Measurements from ENCODE around the gene PITX2. TPM values are rescaled to one million over a fixed set of nuclear protein-coding genes. Genes with fewer than 3 reads are reported as not detected.

Gene PITX2
- total and polyA plus RNA-seq, 10 of the 15 experiments (the other 5 are each of a cell fraction or from before 2014, with no cell fraction given) = not detected

- Histone ChIP-seq H3K4me2 (ENCODE audit: control insufficient read depth, insufficient read depth) (no peak overlapping the region), H3K27me3 (replicated peaks in 1 of 2; ENCODE audit: control insufficient read depth in 2 of 2, insufficient read depth in 2 of 2, low read length in 1 of 2) (peaks cover 18 to 38% of the 10 kb centered on the region in 2 experiments), H4K20me1 (ENCODE audit: control insufficient read depth, insufficient read depth) (no peaks in the 10 kb centered on the region), H3K4me3 (no peak overlapping the region), H3K9me3 (replicated peaks; ENCODE audit: control insufficient read depth, insufficient read depth, low read length) (no peaks in the 10 kb centered on the region; the same call in 2 of the 3 replicates), H3K36me3 (ENCODE audit: control insufficient read depth in 2 of 2, insufficient read depth in 2 of 2, low read length in 1 of 2) (no peaks in the 10 kb centered on the region), H3K9ac (ENCODE audit: control insufficient read depth, insufficient read depth, low read length) (no peak overlapping the region), H3K79me2 (ENCODE audit: control insufficient read depth, insufficient read depth, low read length) (no peaks in the 10 kb centered on the region), H3K27ac (ENCODE audit: control insufficient read depth, insufficient read depth) (no peak overlapping the region), H3K4me1 (ENCODE audit: control insufficient read depth, insufficient read depth, low read length) (no peaks in the 10 kb centered on the region), H2AFZ (ENCODE audit: control insufficient read depth, low read depth, low read length) (no peak overlapping the region)
- no TSS peak for BruUV-seq (replicated peaks)
- ChIA-PET SMC1A (ENCODE audit: uncharacterized antibody, unreplicated experiment) (interaction anchor here (1.6 kb wide), 1 partner anchor 651 kb away, joined by 3 read pairs; no protein-coding TSS in a partner anchor), RAD21 (ENCODE audit: unreplicated experiment) (no interaction called here), POLR2A (no interaction called here), CTCF (no interaction called here)
- in situ Hi-C loops (cut with MboI) = loop anchor here (10.0 to 25.0 kb wide), 4 partner anchors 334 to 1406 kb away; no protein-coding TSS in a partner anchor
- 38% methylated on average over 31 of the region's 34 CpGs for WGBS (ENCODE audit: insufficient coverage, insufficient replicate concordance, low lambda C conversion rate, missing lambda C conversion rate)
- intact Hi-C loops (cut with micrococcal nuclease; ENCODE audit: unreplicated experiment) = loop anchor here (1.0 to 5.0 kb wide), 2 partner anchors 326 to 1000 kb away; no protein-coding TSS in a partner anchor
- ATAC-seq = no peak
- no peak for FAIRE-seq
- no peak for TF ChIP-seq ZNF687 (IDR thresholded peaks at IDR 0.05)
- no peak for TF ChIP-seq PAX8 (IDR thresholded peaks at IDR 0.05)
- no peak for TF ChIP-seq WRNIP1 (IDR thresholded peaks at IDR 0.05; ENCODE audit: borderline replicate concordance, low read depth, low read length)
- TF ChIP-seq SKIL (IDR thresholded peaks at IDR 0.05; ENCODE audit: low read depth, poor library complexity, severe bottlenecking) = no peak
- TF ChIP-seq KAT2A (conservative IDR thresholded peaks at IDR 0.05; ENCODE audit: control insufficient read depth, low read depth, low read length) = no peak
- TF ChIP-seq NFXL1 (IDR thresholded peaks at IDR 0.05; ENCODE audit: borderline replicate concordance) = no peak
- no peak for DNase-seq (ENCODE audit: low read depth, low spot score)
Measured at GRCh38 chr4:110630688-110631402, 8.0 kb upstream of the PITX2 start.
